PFSK-1 (cell line): Measurements from ENCODE around the gene MGLL.

Experiments
- FOXP2 ChIP-seq: optimal IDR thresholded peaks from 2 replicates; pipeline ENCODE3; 2011; ENCODE audit warnings: borderline replicate concordance, control low read depth, inconsistent platforms; ENCODE audit not compliant: insufficient read depth; ENCODE audit errors: extremely low read length, extremely low read depth
- POLR2AphosphoS5 ChIP-seq: IDR thresholded peaks from 2 replicates; pipeline ENCODE4 v1.6.1; 2012; ENCODE audit warnings: low read depth, mild to moderate bottlenecking, control low read depth, low read length, moderate library complexity
- SIN3A ChIP-seq: IDR thresholded peaks from 2 replicates; pipeline ENCODE4 v1.6.1; 2012; ENCODE audit warnings: mild to moderate bottlenecking, low read length, moderate library complexity, borderline replicate concordance; ENCODE audit not compliant: insufficient read depth
- TAF1 ChIP-seq: IDR thresholded peaks from 2 replicates; pipeline ENCODE4 v1.6.1; 2012; ENCODE audit warnings: low read length, control low read depth, borderline replicate concordance; ENCODE audit not compliant: insufficient read depth

- TF ChIP-seq FOXP2 (no peak), SIN3A (no peak), POLR2AphosphoS5 (no peak), TAF1 (no peak)
Observed at GRCh38 chr3:127815001-127815400, 7.3 kb downstream of the MGLL start.
